Brain microvascular endothelial cell (primary cell): Measurements from ENCODE around the gene C1GALT1C1L.
A peak's percentile ranks its signal among the peaks of the same experiment; 100 is the strongest.
"Not testable (repeated sequence)": the region's sequence is repeated elsewhere in the genome, so short reads cannot be mapped to it uniquely, and the experiment has no call there.

Experiments
- DNase-seq: peaks from one replicate; pipeline ENCODE4 v3.0.0-alpha.2; 2020
- H3K27ac ChIP-seq: fragments of 250-450 bp; sonication (Bioruptor Pico); 2 replicates; pipeline ENCODE4 v1.5.1; 2020; ENCODE audit warnings: mild to moderate bottlenecking, moderate library complexity
- H3K27me3 ChIP-seq: fragments of 250-450 bp; sonication (Bioruptor Pico); replicated peaks from 2 replicates; pipeline ENCODE4 v1.5.1; 2020; ENCODE audit warnings: mild to moderate bottlenecking
- H3K36me3 ChIP-seq: fragments of 250-450 bp; sonication (Bioruptor Pico); replicated peaks from 2 replicates; pipeline ENCODE4 v1.5.1; 2020; ENCODE audit warnings: mild to moderate bottlenecking
- H3K4me3 ChIP-seq: 2 replicates; pipeline ENCODE4 v1.5.1; 2011; ENCODE audit warnings: low read depth, mild to moderate bottlenecking, control low read depth, low read length, moderate library complexity
- in situ Hi-C: cut with HindIII; loops from 2 replicates; pipeline ENCODE4 v1.10.0; 2017; ENCODE audit warnings: low sequenced_read_pairs, low pct_ligation_motif_present
- TF ChIP-seq, protein P1 (sequence below): IDR thresholded peaks from 2 replicates; pipeline ENCODE4 v1.5.1; 2011; ENCODE audit warnings: low read depth, mild to moderate bottlenecking, moderate library complexity, low read length, control low read depth, inconsistent platforms; ENCODE audit errors: missing control alignments

C1GALT1C1L gene

DNA sequence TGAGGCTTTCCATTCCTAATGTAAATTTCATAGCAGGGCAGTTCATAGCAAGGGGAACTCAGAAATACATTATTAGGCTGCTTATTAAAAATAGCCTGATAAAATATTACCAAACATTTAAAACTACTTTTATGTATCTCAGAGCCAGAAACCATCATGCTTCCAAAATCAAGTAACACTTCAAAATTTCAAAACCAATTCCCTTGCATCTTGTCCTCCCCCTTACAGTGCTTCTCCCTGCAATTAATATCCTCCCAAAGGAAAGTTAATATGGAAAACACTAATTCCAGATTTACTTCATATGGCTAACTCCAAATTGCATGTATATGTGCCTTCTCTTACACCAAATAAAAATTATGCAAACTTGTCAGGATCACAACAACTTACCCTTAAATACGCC is 32.5 kb downstream of the C1GALT1C1L start:
- in situ Hi-C loops: no loop called here
- Histone ChIP-seq H3K36me3 (no peaks in the 10 kb centered on the region), H3K4me3 (no peak overlapping the region), H3K27me3 (no peaks in the 10 kb centered on the region), H3K27ac (no peak overlapping the region)
- no peak for DNase-seq
- TF ChIP-seq, protein P1, sequence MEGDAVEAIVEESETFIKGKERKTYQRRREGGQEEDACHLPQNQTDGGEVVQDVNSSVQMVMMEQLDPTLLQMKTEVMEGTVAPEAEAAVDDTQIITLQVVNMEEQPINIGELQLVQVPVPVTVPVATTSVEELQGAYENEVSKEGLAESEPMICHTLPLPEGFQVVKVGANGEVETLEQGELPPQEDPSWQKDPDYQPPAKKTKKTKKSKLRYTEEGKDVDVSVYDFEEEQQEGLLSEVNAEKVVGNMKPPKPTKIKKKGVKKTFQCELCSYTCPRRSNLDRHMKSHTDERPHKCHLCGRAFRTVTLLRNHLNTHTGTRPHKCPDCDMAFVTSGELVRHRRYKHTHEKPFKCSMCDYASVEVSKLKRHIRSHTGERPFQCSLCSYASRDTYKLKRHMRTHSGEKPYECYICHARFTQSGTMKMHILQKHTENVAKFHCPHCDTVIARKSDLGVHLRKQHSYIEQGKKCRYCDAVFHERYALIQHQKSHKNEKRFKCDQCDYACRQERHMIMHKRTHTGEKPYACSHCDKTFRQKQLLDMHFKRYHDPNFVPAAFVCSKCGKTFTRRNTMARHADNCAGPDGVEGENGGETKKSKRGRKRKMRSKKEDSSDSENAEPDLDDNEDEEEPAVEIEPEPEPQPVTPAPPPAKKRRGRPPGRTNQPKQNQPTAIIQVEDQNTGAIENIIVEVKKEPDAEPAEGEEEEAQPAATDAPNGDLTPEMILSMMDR: no peak

DNA sequence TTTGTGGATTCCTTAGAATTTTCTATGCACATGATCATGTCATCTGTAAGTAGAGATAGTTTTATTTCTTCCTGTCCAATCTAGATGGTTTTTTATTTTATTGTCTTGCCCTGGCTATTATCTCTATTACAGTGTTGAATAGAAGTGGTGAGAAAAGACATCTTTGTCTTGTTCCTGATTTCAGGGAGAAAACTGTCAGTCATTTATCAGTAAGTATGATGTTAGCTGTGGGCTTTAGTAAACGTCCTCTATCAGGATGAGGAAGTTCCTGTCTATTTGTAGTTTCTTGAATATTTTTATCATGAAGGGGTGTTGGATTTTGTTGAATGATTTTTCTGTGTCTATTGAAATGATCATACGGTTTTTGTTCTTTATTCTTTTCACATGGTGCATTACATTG is 33.9 kb downstream of the C1GALT1C1L start:
- TF ChIP-seq, protein P1: no peak
- H3K36me3 ChIP-seq: no peaks in the 10 kb centered on the region
- in situ Hi-C loops: no loop called here
- H3K27ac ChIP-seq: no peak overlapping the region
- H3K4me3 ChIP-seq: no peak overlapping the region
- H3K27me3 ChIP-seq: no peaks in the 10 kb centered on the region
- DNase-seq: no peak

DNA sequence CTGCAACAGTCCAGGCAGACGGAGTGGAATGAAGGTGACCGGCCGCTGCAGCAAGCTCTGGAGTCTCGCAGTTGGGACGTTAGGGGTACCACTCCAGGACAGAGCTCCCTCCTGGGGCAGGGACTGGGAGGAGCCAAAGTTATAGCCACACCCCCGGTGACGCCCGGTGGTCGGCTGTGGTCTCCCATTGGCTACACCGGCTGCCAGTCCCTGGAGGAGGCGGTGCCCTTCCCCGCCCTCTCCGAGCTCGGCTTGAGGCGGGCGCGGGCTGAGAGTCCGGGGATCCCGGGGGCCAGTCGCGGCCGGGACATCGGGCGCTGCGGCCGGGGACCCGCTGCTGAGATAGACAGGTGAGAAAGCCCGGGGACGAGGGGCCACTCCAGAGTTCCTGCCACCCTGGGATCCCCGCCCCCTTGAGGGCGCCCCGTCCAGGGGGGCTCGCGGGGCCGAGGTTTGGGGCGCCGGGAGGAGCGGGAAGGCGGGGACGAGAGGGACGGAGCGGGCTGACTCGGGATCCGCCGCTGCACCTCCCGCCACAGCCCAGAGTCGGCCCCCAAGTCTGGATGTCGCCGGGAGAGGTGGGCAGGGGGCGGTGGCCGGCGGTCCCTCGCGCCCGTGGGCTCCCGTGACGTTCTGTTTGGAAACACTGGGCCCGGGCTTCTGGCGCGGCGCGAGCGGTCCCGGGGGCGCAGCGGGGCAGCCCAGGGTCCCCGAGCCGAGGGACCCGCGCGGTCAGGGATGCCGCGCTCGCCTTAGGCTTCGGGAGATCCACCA is 39.0 kb downstream of the C1GALT1C1L start, which contains the start of gene PLEKHH2:
Gene PLEKHH2 (plus strand): TSS at position 231 of the 774 bp plus-strand sequence. CDS start 7,414 bp downstream, outside the sequence.
- Histone ChIP-seq H3K36me3 (no peaks in the 10 kb centered on the region), H3K4me3 (peak within 1 kb of the TSS; percentile 73), H3K27me3 (no peaks in the 10 kb centered on the region), H3K27ac (no peak within 1 kb of the TSS)
- peak; percentile 80 for DNase-seq
- in situ Hi-C loops: no loop called here
- TF ChIP-seq, protein P1: no peak

DNA sequence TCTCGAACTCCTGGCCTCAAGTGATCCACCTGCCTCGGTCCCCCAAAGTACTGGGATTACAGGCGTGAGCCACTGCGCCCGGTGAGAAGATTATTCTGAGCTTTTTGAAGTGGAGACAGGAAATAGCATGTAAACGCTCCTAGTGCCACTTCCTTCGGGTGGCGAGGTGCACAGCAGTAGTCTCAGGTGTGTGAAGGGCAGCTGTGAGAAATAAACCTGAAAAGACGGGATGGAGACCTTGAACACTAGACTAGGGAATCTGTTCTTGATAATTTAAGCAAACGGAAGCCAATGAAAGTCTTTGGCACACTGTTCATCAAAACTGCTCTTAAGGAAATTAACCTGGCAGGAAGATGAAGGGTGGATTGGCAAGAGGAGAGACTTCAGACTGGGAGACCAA is 39.6 kb downstream of the C1GALT1C1L start:
- H3K36me3 ChIP-seq: no peaks in the 10 kb centered on the region
- TF ChIP-seq, protein P1: no peak
- peak overlapping the region; percentile 73 for H3K4me3 ChIP-seq
- H3K27ac ChIP-seq: no peak overlapping the region
- no peak for DNase-seq
- in situ Hi-C loops: no loop called here
- no peaks in the 10 kb centered on the region for H3K27me3 ChIP-seq

DNA sequence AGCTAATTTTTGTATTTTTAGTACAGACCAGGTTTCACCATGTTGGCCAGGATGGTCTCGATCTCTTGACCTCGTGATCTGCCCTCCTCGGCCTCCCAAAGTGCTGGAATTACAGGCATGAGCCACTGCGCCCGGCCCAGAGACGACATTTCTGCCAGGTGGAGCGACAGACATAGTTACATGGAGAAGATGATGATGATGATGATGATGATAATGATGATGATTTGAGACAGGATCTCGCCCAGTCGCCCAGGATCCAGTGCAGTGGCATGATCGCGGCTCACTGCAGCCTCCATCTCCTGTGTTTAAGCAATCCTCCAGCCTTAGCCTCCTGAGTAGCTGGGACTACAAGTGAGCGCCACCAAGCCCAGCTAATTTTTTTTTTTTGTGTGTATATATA is 40.1 kb downstream of the C1GALT1C1L start:
- in situ Hi-C loops, H3K4me3 ChIP-seq, DNase-seq, H3K27me3 ChIP-seq, H3K36me3 ChIP-seq, H3K27ac ChIP-seq: not testable (repeated sequence)

DNA sequence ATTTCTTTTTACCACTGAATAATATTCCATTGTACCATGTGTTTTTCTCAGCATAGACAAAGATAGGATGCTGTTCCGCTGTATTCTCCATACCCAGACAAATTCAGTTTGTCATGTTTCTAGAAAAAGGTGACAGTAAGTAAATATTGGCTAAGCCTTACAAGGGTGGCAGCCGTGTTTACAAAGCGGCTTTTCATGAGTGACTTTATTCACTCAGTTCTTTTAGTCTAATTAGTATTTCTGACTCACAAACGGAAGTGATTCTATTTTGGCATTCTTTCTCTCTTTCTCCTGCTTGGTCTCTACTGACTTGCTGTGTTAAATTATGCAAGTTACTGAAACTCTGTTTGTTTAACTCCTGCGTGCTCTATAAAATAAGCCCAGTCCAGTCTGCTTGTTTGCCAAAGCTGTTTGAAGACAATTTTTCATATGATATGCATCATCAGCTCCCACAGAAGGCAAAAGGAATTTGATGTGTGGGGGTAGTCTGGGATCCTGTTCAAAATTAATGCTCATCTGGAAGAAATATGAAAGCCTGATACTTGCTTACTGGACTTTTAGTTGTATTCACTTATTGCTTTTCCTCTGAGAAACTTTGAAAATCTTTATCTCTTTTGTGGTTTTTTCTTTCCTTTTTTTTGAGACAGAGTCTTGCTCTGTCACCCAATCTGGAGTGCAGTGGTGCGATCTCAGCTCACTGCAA is 41.5 kb downstream of the C1GALT1C1L start:
- TF ChIP-seq, protein P1: no peak
- in situ Hi-C loops: no loop called here
- peak; percentile 64 for DNase-seq
- Histone ChIP-seq H3K27ac (no peak overlapping the region), H3K36me3 (no peaks in the 10 kb centered on the region), H3K4me3 (no peak overlapping the region), H3K27me3 (no peaks in the 10 kb centered on the region)
